Liver (tissue), 3 donors: ENCODE data around the gene SYT17.

Source experiments
- EGR1 ChIP-seq, 2 donors: IDR thresholded peaks; 2 replicates each; pipeline ENCODE4 v1.6.1; 2016 to 2018; ENCODE audit warnings: antibody characterized with exemption in 2 of 2, low read depth in 2 of 2
- HNF4G ChIP-seq: IDR thresholded peaks from 2 replicates; pipeline ENCODE4 v1.6.1; 2016; ENCODE audit warnings: antibody characterized with exemption
- JUND ChIP-seq, 2 donors: IDR thresholded peaks; 2 replicates each; pipeline ENCODE4 v1.6.1; 2016; ENCODE audit warnings: antibody characterized with exemption in 2 of 2
- RAD21 ChIP-seq, 2 donors: IDR thresholded peaks; 2 replicates each; pipeline ENCODE4 v1.6.1; 2016; ENCODE audit warnings: antibody characterized with exemption in 2 of 2, mild to moderate bottlenecking in 2 of 2
- REST ChIP-seq: IDR thresholded peaks from 2 replicates; pipeline ENCODE4 v1.6.1; 2016; ENCODE audit warnings: antibody characterized with exemption, mild to moderate bottlenecking
- SP1 ChIP-seq: IDR thresholded peaks from 2 replicates; pipeline ENCODE4 v1.6.1; 2018; ENCODE audit warnings: antibody characterized with exemption, mild to moderate bottlenecking
- TAF1 ChIP-seq: conservative IDR thresholded peaks from 2 replicates; pipeline ENCODE4 v1.6.1; 2016; ENCODE audit warnings: antibody characterized with exemption, mild to moderate bottlenecking
- YY1 ChIP-seq: IDR thresholded peaks from 2 replicates; pipeline ENCODE4 v1.6.1; 2016; ENCODE audit warnings: antibody characterized with exemption, mild to moderate bottlenecking
- ZBTB33 ChIP-seq: IDR thresholded peaks from 2 replicates; pipeline ENCODE4 v1.6.1; 2016; ENCODE audit warnings: antibody characterized with exemption
- TF ChIP-seq, protein P1 (sequence below): fragments of 150-350 bp; IDR thresholded peaks from 2 replicates; pipeline ENCODE4 v1.5.1; 2017; ENCODE audit warnings: improper control_type of control experiment, low read depth, low read length; ENCODE audit not compliant: missing input control
- donor health status: healthy.
- donor health status: healthy.

- TF ChIP-seq JUND (IDR thresholded peaks at IDR 0.05) (no peak), TAF1 (no peak), YY1 (no peak), RAD21 (IDR thresholded peaks at IDR 0.05) (no peak), SP1 (no peak), HNF4G (no peak), REST (no peak), EGR1 (IDR thresholded peaks at IDR 0.05; ENCODE audit: low read depth in 2 of 2) (no peak), ZBTB33 (no peak)
- TF ChIP-seq, protein P1, sequence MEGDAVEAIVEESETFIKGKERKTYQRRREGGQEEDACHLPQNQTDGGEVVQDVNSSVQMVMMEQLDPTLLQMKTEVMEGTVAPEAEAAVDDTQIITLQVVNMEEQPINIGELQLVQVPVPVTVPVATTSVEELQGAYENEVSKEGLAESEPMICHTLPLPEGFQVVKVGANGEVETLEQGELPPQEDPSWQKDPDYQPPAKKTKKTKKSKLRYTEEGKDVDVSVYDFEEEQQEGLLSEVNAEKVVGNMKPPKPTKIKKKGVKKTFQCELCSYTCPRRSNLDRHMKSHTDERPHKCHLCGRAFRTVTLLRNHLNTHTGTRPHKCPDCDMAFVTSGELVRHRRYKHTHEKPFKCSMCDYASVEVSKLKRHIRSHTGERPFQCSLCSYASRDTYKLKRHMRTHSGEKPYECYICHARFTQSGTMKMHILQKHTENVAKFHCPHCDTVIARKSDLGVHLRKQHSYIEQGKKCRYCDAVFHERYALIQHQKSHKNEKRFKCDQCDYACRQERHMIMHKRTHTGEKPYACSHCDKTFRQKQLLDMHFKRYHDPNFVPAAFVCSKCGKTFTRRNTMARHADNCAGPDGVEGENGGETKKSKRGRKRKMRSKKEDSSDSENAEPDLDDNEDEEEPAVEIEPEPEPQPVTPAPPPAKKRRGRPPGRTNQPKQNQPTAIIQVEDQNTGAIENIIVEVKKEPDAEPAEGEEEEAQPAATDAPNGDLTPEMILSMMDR = no peak
Observed at GRCh38 chr16:19130385-19130784, 37.7 kb upstream of the SYT17 start.
